Hematopoietic multipotent progenitor cell treated with erythropoietin and hydrocortisone succinate and interleukin-3 and kit ligand, for 8 days (in vitro differentiated cells): Measurements from ENCODE around the gene LSR.

Source experiments
- DNase-seq: peaks from one replicate; pipeline ENCODE4 v3.0.0-alpha.2; 2015

LSR gene, protein sequence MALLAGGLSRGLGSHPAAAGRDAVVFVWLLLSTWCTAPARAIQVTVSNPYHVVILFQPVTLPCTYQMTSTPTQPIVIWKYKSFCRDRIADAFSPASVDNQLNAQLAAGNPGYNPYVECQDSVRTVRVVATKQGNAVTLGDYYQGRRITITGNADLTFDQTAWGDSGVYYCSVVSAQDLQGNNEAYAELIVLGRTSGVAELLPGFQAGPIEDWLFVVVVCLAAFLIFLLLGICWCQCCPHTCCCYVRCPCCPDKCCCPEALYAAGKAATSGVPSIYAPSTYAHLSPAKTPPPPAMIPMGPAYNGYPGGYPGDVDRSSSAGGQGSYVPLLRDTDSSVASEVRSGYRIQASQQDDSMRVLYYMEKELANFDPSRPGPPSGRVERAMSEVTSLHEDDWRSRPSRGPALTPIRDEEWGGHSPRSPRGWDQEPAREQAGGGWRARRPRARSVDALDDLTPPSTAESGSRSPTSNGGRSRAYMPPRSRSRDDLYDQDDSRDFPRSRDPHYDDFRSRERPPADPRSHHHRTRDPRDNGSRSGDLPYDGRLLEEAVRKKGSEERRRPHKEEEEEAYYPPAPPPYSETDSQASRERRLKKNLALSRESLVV

GRCh38 chr19:35248310-35249145 is at the start of gene LSR:
TSS of gene LSR (plus strand) at chr19:35249002. CDS start at chr19:35249023, 21 bp downstream.
- no peak for DNase-seq

- no peak for DNase-seq
Measured at GRCh38 chr19:35199481-35199880, 49.3 kb upstream of the LSR start.

GRCh38 chr19:35202722-35203688 is 45.8 kb upstream of the LSR start:
- DNase-seq, result no peak

GRCh38 chr19:35204799-35205732 is 43.7 kb upstream of the LSR start:
- no peak for DNase-seq

- DNase-seq, result no peak
Measured at GRCh38 chr19:35205733-35206323, 43.0 kb upstream of the LSR start.

DNA sequence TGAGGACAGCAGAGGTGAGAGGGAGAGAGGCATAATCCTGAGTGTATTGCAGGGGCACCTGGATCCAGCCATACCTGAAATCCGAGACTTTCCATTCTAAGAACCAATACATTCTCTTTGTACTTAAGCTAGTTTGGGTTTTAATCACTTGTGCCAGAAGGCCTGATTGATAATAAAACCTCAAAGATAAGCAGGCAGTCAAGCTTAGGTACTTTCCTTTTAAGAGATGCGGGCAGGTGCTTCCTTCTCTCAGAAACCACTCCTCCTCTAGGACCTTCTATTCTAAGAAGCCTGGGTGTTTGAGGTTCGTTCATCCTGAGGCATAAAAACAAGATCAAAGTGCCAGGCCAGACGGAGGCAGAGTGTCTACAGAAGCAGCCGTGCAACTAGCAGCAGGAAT is 42.4 kb upstream of the LSR start:
- DNase-seq, result peak; percentile 44

GRCh38 chr19:35206855-35207254 is 41.9 kb upstream of the LSR start:
- no peak for DNase-seq

- no peak for DNase-seq
Measured at GRCh38 chr19:35207391-35207871, 41.4 kb upstream of the LSR start.

- DNase-seq, result no peak
Measured at GRCh38 chr19:35208121-35208520, 40.7 kb upstream of the LSR start.

DNA sequence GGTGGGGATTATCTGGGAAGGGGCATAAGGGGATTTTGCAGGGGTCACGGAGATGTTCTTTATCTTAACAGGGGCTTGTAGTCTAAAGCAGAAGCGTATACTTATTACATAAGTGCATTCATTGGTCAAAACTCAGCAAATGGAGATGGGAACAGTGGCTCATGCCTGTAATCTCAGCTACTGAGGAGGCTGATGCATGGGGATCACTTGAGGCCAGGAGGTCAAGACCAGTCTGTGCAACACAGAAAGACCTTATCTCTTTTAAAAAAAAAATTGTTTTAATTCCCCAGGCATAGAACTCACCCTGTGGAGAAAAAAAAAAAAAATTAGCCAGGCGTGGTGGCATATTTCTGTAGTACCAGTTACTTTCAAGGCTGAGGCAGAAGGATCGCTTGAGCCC is 39.2 kb upstream of the LSR start:
- DNase-seq, result no peak

GRCh38 chr19:35211545-35212230 is 37.1 kb upstream of the LSR start:
- DNase-seq, result no peak

GRCh38 chr19:35212241-35212640 is 36.6 kb upstream of the LSR start:
- DNase-seq, result no peak

DNA sequence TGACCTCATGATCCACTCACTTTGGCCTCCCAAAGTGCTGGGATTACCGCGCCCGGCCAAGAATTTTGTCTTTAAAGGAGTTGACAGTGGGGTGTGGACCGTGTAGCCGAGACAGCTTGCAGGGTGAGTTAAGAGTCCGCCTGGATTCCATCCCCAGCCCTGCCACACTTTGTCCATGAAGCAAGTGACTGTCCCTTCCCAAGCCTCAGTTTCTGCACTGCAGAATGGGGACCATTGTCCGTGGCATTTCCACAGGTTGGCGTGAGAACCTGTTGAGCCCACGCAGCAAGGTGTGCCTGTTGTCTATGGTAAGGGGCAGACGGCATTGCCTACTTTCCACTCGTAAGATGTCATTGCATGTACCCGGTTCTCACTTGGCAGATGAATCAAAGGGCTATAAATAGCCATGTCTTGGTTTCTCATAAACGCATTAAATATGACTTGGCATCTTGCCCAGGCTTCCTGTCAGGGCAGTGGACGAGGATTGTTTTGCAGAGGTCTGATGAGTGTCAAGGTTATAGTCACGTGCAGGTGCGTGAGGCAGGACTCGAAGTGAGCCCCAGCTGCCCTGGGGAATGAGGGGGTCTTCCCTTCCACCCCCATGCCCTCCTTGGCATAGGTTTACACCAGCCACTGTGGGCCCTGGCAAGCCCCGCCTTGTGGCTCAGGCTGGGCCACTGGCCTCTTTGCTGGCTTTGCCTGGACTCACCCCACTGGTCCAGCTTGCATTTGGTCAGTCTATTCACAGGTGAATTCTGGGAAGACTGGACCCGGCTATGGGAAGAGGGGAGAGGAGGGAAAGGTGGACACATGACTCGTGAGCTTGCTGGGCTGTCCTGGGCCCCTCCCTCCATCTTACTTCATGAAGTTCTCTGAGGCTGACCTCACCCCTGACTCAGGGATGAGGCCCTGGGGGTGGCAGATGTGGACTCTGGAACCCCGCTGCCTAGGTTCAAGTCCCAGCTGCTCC is 34.9 kb upstream of the LSR start:
- peak; percentile 90 for DNase-seq

DNA sequence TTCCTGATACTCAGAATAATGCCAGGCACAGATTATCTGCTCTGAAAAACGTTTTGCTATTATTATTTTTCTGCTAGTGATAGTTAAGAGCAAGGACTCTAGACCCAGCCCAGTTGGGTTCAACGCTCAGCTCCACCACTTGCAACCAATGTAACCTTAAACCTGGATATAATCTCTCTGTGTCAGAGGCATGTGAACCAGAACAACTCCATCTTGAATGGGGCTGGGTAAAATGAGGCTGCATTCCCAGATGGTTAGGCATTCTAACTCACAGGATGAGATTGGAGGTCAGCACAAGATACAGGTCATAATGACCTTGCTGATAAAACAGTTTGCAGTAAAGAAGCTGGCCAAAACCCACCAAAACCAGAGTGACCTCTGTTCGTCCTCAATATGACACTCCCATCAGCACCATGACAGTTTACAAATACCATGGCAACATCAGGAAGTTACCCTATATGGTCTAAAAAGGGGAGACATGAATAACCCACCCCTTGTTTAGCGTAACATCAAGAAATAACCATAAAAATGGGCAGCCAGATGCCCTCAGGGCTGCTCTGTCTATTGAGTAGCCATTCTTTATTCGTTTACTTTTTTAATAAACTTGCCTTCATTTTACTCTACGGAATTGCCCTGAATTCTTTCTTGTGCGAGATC is 33.9 kb upstream of the LSR start:
- DNase-seq, result no peak

GRCh38 chr19:35216016-35216832 is 32.6 kb upstream of the LSR start:
- no peak for DNase-seq

DNA sequence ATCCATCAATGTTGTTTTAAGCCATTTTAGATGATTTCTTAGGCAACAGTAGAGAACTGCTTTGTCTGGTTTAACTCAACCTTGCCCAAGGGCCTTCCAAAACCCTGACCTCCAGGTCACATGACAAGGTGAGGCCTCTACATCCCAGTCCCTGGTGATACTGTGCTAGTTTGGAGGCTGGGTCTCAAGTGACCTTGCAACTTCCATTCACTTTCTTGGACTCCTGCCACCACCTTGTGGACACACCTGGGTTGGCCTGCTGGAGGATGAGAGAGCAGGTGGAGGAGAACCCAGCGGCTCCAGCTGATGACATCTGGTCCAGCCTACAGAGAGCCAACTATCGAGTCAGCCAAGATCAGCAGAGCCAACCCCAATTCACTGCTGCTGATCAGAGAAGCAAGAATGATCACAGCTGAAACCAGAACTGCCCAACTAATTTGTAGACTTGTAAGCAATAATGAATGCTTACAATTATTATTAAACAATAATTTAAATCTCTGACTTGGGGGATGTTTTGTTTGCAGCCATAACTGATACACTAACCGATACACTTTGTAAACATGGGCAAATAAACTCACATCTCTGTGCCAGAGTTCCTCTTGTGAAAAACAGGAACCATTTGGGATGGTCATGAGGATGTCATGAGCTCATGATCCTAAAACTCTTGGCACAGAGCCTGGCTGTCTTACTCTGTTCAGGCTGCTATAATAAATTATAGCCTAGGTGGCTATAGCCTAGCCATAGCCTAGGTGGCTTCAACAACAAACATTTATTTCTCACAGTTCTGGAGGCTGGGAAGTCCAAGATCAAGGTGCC is 31.8 kb upstream of the LSR start:
- DNase-seq, result no peak

- no peak for DNase-seq
Measured at GRCh38 chr19:35217649-35217990, 31.2 kb upstream of the LSR start.
